Prostate gland (tissue), 2 donors: ENCODE results near the gene TMEM263. TPM values are rescaled to one million over a fixed set of nuclear protein-coding genes. Genes with fewer than 3 reads are reported as not detected.

ENCODE experiments used
- DNase-seq: peaks from one replicate; pipeline ENCODE4 v3.0.0-alpha.2; 2019; ENCODE audit warnings: low spot score
- H3K27ac ChIP-seq, 2 donors: fragments of 200-600 bp; sonication (generic); 2 replicates each; pipeline ENCODE4 v1.5.1; 2017 to 2019
- H3K27me3 ChIP-seq: fragments of 200-600 bp; sonication (generic); replicated peaks from 2 replicates; pipeline ENCODE4 v1.5.1; 2019; ENCODE audit not compliant: insufficient read depth
- H3K36me3 ChIP-seq, 2 donors: fragments of 200-600 bp; sonication (generic); 1 replicate in 1 of 2; 2 replicates in 1 of 2; pipeline versions ENCODE4 v1.5.1 to v1.8.1; 2017 to 2019
- H3K4me1 ChIP-seq: fragments of 200-600 bp; sonication (generic); replicated peaks from 2 replicates; pipeline ENCODE4 v1.5.1; 2019
- H3K4me3 ChIP-seq, 2 donors: fragments of 200-600 bp; sonication (generic); 2 replicates each; pipeline ENCODE4 v1.5.1; 2017 to 2019
- H3K9me3 ChIP-seq: fragments of 200-600 bp; sonication (generic); 2 replicates; pipeline ENCODE4 v1.5.1; 2017
- POLR2A ChIP-seq: fragments of 450-650 bp; IDR thresholded peaks from one replicate; pipeline ENCODE4 v1.6.1; 2016; ENCODE audit warnings: antibody characterized with exemption, mild to moderate bottlenecking
- POLR2AphosphoS5 ChIP-seq: sonication (generic); formaldehyde crosslinking; IDR thresholded peaks from one replicate; pipeline ENCODE4 v1.6.1; 2017; ENCODE audit warnings: antibody characterized with exemption
- WGBS: methylation state at CpG from one replicate; pipeline ENCODE4 v1.1.5; 2018; 5-methylcytosine and 5-hydroxymethylcytosine counted together
- intact Hi-C: fragments of 100-400 bp; cut with DNase I; formaldehyde crosslinking; loops from one replicate; pipeline ENCODE4 v1.14.2; 2022
- total RNA-seq, 2 donors: library from RNA; depleted of rRNA; stranded (reverse); fragments of >200 nt; gene quantifications; one replicate each; pipeline ENCODE4 v1.1.0, GENCODE V29; 2016
- TF ChIP-seq, protein P1 (sequence below), 4 experiments: fragments of 200-600 bp in 2 of 4; fragments of 450-650 bp in 2 of 4; sonication (generic) in 2 of 4; IDR thresholded peaks; 1 replicate in 3 of 4; 2 replicates in 1 of 4; pipeline ENCODE4 v1.5.1; 2016 to 2019; ENCODE audit warnings: antibody characterized with exemption in 4 of 4, mild to moderate bottlenecking in 2 of 4, moderate library complexity in 2 of 4

The TMEM263 gene
- total RNA-seq, 2 donors from 2014 or later: 41.7 to 44.4 TPM

DNA sequence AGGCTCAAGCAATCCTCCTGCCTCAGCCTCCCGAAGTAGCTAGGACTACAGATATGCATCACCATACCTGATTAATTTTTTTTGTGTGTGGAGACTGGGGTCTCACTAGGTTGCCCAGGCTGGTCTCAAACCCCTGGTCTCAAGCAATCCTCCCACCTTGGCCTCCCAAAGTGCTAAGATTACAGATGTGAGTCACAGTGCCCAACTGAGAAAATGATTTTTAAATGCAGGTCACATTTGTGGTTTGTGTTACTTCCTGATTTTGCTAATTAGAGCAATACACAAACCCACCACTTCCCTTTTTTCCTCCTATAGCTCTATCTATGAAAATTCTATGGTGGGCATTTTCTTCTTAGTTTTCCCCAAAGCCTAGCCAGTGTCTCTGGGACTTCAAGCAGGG is 45.5 kb upstream of the TMEM263 start:
- intact Hi-C loops: no loop called here
- no peak for DNase-seq
- Histone ChIP-seq H3K27ac (no peak overlapping the region), H3K4me1 (no peaks in the 10 kb centered on the region), H3K36me3 (no peaks in the 10 kb centered on the region), H3K27me3 (no peaks in the 10 kb centered on the region), H3K9me3 (no peaks in the 10 kb centered on the region), H3K4me3 (no peak overlapping the region)
- TF ChIP-seq, protein P1, sequence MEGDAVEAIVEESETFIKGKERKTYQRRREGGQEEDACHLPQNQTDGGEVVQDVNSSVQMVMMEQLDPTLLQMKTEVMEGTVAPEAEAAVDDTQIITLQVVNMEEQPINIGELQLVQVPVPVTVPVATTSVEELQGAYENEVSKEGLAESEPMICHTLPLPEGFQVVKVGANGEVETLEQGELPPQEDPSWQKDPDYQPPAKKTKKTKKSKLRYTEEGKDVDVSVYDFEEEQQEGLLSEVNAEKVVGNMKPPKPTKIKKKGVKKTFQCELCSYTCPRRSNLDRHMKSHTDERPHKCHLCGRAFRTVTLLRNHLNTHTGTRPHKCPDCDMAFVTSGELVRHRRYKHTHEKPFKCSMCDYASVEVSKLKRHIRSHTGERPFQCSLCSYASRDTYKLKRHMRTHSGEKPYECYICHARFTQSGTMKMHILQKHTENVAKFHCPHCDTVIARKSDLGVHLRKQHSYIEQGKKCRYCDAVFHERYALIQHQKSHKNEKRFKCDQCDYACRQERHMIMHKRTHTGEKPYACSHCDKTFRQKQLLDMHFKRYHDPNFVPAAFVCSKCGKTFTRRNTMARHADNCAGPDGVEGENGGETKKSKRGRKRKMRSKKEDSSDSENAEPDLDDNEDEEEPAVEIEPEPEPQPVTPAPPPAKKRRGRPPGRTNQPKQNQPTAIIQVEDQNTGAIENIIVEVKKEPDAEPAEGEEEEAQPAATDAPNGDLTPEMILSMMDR (IDR thresholded peaks at IDR 0.05): no peak
- TF ChIP-seq POLR2A (no peak), POLR2AphosphoS5 (no peak)
- WGBS: 90% methylated on average over 1 of the region's 1 CpG

DNA sequence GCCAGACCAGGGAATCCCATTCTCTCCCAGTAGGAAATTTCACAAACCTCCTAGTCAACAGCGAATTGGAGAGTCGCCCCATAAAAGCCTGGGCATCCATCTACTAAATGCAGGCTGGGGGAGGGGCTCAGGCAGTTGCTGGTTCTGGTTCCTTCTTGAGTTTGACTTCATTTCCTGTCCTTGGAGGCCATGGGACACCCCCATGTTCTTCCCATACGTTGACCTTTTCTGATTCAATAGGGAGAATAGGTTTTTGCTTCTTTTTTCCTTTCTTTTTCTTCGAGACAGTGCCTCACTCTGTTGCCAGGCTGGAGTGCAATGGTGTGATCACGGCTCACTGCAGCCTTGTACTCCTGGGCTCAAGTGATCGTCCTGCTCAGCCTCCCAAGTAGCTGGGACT is 44.1 kb upstream of the TMEM263 start:
- Histone ChIP-seq H3K4me3 (no peak overlapping the region), H3K27ac (no peak overlapping the region), H3K36me3 (no peaks in the 10 kb centered on the region), H3K27me3 (peaks cover 3% of the 10 kb centered on the region), H3K9me3 (no peaks in the 10 kb centered on the region), H3K4me1 (no peaks in the 10 kb centered on the region)
- no peak for DNase-seq
- TF ChIP-seq POLR2AphosphoS5 (no peak), POLR2A (no peak)
- TF ChIP-seq, protein P1 (IDR thresholded peaks at IDR 0.05): no peak
- WGBS: 82% methylated on average over 6 of the region's 6 CpGs
- intact Hi-C loops: no loop called here

DNA sequence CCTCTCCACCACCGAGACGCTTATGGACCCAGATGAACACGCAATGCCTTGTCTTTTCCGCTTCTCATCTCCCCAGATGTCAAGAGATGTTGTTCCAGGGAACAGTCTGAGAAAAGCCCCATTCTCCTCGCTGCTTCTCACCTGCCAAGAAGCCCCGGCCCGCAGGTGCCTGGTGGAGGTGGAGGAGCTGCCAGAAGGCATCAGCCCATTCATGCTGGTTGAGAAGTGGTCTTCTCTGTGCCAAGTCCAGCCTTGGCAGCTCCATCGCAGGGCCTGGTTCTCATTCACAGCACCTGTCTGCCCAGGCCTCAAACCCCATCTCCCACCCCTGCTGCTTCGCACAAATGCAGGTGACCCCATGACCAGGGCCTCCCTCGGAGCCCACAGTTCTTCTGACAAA is 42.3 kb upstream of the TMEM263 start:
- Histone ChIP-seq H3K36me3 (no peaks in the 10 kb centered on the region), H3K9me3 (no peaks in the 10 kb centered on the region), H3K4me1 (no peaks in the 10 kb centered on the region), H3K27ac (no peak overlapping the region), H3K4me3 (no peak overlapping the region), H3K27me3 (peaks cover 3% of the 10 kb centered on the region)
- intact Hi-C loops: no loop called here
- DNase-seq: no peak
- TF ChIP-seq, protein P1 (IDR thresholded peaks at IDR 0.05): no peak
- no peak for TF ChIP-seq POLR2A
- no peak for TF ChIP-seq POLR2AphosphoS5
- 91% methylated on average over 10 of the region's 10 CpGs for WGBS

DNA sequence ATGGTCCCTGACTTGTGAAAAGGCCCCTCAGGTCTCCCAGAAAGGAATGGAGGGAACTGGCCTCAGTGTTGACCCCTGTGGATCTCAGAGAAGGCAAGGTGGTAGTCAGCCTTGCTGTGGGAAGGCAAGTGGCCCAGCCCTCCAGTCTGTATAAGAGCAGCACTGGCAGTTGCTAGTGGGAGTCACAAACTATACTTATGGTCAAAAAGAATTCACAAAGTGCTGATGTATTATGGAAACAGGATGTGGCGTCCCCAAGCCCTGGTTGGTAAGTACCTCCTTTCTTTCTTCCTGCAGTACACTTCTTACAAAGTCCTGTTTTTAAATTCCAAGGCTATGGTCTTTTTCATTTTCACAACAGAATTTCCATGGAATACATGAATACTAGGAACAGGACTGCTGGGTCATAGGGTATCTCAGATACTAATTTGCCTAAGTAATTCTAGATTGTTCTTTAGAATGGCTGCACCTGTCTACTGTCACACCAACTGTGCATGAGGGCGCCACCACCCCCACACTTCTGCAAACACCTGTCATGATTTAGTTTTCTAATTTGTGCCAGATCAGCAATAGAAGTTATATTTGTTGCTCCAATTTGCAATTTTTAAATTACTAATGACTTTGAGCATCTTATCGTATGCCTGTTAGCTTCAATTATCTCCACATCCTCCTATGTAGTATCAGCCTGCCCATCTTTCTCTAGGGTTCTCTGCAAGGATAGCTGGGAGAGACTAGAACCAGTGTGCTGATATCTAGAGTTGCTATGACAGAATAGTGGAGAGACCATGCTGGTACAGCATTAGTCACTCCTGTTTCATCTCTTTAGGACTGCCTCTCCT is 40.7 kb upstream of the TMEM263 start:
- intact Hi-C loops: no loop called here
- no peaks in the 10 kb centered on the region for H3K4me1 ChIP-seq
- no peaks in the 10 kb centered on the region for H3K9me3 ChIP-seq
- H3K27ac ChIP-seq: no peak overlapping the region
- no peak overlapping the region for H3K4me3 ChIP-seq
- WGBS: 93% methylated on average over 3 of the region's 3 CpGs
- no peaks in the 10 kb centered on the region for H3K36me3 ChIP-seq
- H3K27me3 ChIP-seq: peaks cover 3% of the 10 kb centered on the region
- DNase-seq: no peak
- no peak for TF ChIP-seq POLR2AphosphoS5
- no peak for TF ChIP-seq POLR2A
- TF ChIP-seq, protein P1 (IDR thresholded peaks at IDR 0.05): no peak

DNA sequence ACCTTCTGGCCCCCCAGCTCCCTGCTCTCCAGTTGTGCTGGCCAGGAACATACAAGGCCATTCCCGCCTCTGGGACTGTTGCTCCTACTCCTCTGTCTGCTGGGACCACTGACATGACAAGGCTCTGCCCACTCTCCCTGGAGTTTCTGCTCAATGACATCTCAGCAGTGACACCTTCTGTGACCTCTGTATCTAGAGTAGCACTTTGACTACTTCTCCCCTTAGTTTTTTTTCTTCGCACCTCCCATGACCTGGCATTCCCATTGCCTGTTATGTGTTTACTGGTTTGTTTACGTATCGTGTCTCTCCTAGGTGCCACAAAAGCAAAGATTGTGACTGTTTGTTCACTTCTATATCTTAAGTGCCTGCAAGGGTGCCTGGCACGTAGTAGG is 40.1 kb upstream of the TMEM263 start:
- WGBS: 74% methylated on average over 5 of the region's 5 CpGs
- Histone ChIP-seq H3K9me3 (no peaks in the 10 kb centered on the region), H3K36me3 (no peaks in the 10 kb centered on the region), H3K27me3 (peaks cover 3% of the 10 kb centered on the region), H3K4me1 (no peaks in the 10 kb centered on the region), H3K27ac (no peak overlapping the region), H3K4me3 (no peak overlapping the region)
- no peak for DNase-seq
- intact Hi-C loops: no loop called here
- TF ChIP-seq, protein P1 (IDR thresholded peaks at IDR 0.05): no peak
- TF ChIP-seq POLR2A: no peak
- TF ChIP-seq POLR2AphosphoS5: no peak
